HG03457 (cell line): ENCODE data around the gene ZBTB20.

Experiments
- ATAC-seq: cut with Tn5 transposase; IDR thresholded peaks from one replicate; pipeline ENCODE4 v1.9.1; 2021; ENCODE audit warnings: moderate number of reproducible peaks; ENCODE audit not compliant: unreplicated experiment

ZBTB20 gene

GRCh38 chr3:114393367-114394072 is 753.6 kb downstream of the ZBTB20 start:
- ATAC-seq: no peak

- ATAC-seq: no peak
These were observed 754.3 kb downstream of the ZBTB20 start for GRCh38 chr3:114392831-114393230.

- ATAC-seq: no peak
These were observed 757.9 kb downstream of the ZBTB20 start for GRCh38 chr3:114389156-114389555.

- no peak for ATAC-seq
These were observed 762.6 kb downstream of the ZBTB20 start for GRCh38 chr3:114384558-114384903.

GRCh38 chr3:114383875-114384557 is 763.1 kb downstream of the ZBTB20 start:
- ATAC-seq: peak; percentile 65

- ATAC-seq: no peak
These were observed 766.8 kb downstream of the ZBTB20 start for GRCh38 chr3:114380233-114380651.

- ATAC-seq: no peak
These were observed 767.8 kb downstream of the ZBTB20 start for GRCh38 chr3:114379266-114379665.

GRCh38 chr3:114378760-114379159 is 768.3 kb downstream of the ZBTB20 start:
- ATAC-seq: no peak

- ATAC-seq: no peak
These were observed 769.7 kb downstream of the ZBTB20 start for GRCh38 chr3:114377426-114377825.

- ATAC-seq: no peak
These were observed 770.4 kb downstream of the ZBTB20 start for GRCh38 chr3:114376516-114377185.

GRCh38 chr3:114375608-114376421 is 771.3 kb downstream of the ZBTB20 start:
- ATAC-seq: no peak

- no peak for ATAC-seq
These were observed 772.6 kb downstream of the ZBTB20 start for GRCh38 chr3:114374433-114374990.

- no peak for ATAC-seq
These were observed 776.4 kb downstream of the ZBTB20 start for GRCh38 chr3:114370537-114371174.

GRCh38 chr3:114365909-114366308 is 781.2 kb downstream of the ZBTB20 start:
- ATAC-seq: no peak

- no peak for ATAC-seq
These were observed 782.1 kb downstream of the ZBTB20 start for GRCh38 chr3:114364806-114365654.

- no peak for ATAC-seq
These were observed 783.4 kb downstream of the ZBTB20 start for GRCh38 chr3:114363554-114364202.

- no peak for ATAC-seq
These were observed 784.3 kb downstream of the ZBTB20 start for GRCh38 chr3:114362815-114363214.

- ATAC-seq: no peak
These were observed 785.7 kb downstream of the ZBTB20 start for GRCh38 chr3:114361391-114361790.

- ATAC-seq: no peak
These were observed 790.6 kb downstream of the ZBTB20 start for GRCh38 chr3:114356525-114356924.
